Dendritic cell treated with granulocyte-macrophage colony-stimulating factor and Interleukin-4, amounts not matched to agents 40 ng/mL and 50 ng/mL, for 4 days (primary cell): ENCODE measurements around the gene BMAL1.

Experiments
- H3K27ac Mint-ChIP-seq: one replicate; pipeline ENCODE4 v1.8.0; 2022; ENCODE audit warnings: mild to moderate bottlenecking, mixed read lengths
- H3K27me3 Mint-ChIP-seq: one replicate; pipeline ENCODE4 v1.8.0; 2022; ENCODE audit warnings: mild to moderate bottlenecking, mixed read lengths
- H3K36me3 Mint-ChIP-seq: one replicate; pipeline ENCODE4 v1.8.0; 2022; ENCODE audit warnings: low read depth, mixed read lengths
- H3K4me1 Mint-ChIP-seq: one replicate; pipeline ENCODE4 v1.8.0; 2022; ENCODE audit warnings: low read depth, mixed read lengths
- H3K4me3 Mint-ChIP-seq: one replicate; pipeline ENCODE4 v1.8.0; 2022; ENCODE audit warnings: mild to moderate bottlenecking, moderate library complexity, mixed read lengths
- H3K9me3 Mint-ChIP-seq: one replicate; pipeline ENCODE4 v1.8.0; 2022; ENCODE audit warnings: mixed read lengths
- intact Hi-C: fragments of 100-400 bp; cut with micrococcal nuclease; formaldehyde crosslinking; loops from one replicate; pipeline ENCODE4 v1.15.0; 2022

The BMAL1 gene

DNA sequence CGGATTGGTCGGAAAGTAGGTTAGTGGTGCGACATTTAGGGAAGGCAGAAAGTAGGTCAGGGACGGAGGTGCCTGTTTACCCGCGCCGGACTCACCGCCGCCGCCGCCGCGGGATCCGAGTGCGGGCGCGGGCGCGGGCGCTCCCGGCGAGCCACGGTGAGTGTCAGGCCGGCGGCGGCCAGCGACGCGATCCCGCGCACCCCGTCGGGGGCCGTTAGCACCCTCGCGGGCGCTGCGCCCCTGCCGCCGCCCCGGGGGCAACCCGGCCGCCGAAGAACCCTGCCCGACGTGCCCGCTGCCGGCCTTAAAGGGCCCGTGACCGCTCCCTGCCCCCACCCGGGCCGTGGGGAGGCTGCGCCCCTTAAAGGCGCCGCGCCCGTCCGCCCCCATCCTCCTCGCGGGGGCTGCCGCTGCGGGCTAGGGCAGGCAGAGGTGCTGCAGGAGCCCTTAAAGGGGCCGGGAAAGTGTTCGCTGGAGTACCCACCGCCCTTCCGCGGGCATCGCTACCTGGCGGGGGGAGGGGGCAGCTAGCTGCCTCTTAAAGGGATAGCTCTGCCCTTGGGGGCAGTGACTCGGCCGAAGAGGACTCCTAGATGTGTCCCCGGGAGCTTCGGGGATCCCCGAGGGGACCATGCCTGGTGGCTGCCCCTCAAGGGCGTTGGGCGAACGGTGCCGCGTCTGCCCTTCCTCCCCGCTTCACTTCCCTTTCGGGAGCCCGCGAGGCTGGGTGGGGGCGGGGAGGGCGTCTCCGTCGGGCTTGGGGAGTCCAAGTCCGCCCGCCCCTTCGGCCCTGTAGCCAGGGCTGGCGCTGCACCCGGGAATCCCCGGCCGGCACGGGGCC is at the start of gene BMAL1:
BMAL1 (plus strand) TSS at position 23 of the 841 bp plus-strand sequence. CDS start 76,519 bp downstream, outside the sequence.
- H3K27me3 Mint-ChIP-seq: peaks cover 33% of the 10 kb centered on the region
- H3K9me3 Mint-ChIP-seq: no peaks in the 10 kb centered on the region
- H3K4me3 Mint-ChIP-seq: peak within 1 kb of the TSS; percentile 86
- intact Hi-C loops: loop anchor here (1.0 to 5.0 kb wide), 4 partner anchors 25 to 185 kb away; partner anchors contain the start of gene BTBD10
- peaks cover 43% of the 10 kb centered on the region for H3K36me3 Mint-ChIP-seq
- H3K27ac Mint-ChIP-seq: peak within 1 kb of the TSS; percentile 74
- peaks cover 52% of the 10 kb centered on the region for H3K4me1 Mint-ChIP-seq

DNA sequence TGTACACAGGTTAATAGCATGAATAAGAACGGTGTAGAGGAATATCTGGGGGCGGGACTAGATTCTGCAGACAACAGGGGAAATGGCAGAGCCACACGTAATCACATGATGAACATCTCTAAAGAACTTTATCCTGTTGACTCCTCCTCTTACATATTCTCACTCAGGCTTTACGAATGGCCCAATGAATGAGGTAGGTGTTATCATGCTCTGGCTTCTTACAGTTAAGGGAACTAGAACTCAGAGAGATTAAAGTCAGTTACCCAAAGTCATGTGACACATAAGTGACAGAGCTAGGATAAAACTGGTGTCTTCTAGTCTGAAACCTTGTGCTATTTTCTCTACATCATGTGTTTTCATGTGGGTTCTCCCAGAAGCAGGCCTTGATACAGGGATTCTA is 49.0 kb upstream of the BMAL1 start:
- Mint-ChIP-seq H3K27ac (peak overlapping the region; percentile 34), H3K4me1 (peaks cover 9% of the 10 kb centered on the region), H3K4me3 (no peak overlapping the region), H3K9me3 (no peaks in the 10 kb centered on the region), H3K36me3 (no peaks in the 10 kb centered on the region), H3K27me3 (peaks cover 12% of the 10 kb centered on the region)
- intact Hi-C loops: no loop called here

DNA sequence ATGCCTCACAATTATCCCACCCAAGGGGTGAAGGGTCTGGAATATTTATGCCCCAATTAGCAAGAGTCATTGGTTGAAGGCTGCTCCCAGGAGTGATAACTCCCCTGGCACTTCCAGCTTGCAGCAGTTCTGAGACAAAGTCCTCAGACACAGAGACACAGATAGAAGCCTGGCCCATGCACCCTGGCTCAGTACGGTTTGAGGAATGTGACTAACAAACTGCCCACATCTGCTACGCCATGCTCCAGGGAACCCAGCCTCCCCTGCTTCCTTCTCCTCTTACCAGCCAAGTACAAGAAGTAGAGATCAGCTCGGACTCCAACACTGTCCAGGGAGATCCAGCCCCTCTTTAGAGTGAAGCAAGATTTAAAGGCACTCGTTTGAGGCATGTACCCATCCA is 48.5 kb upstream of the BMAL1 start:
- Mint-ChIP-seq H3K27me3 (peaks cover 12% of the 10 kb centered on the region), H3K4me3 (no peak overlapping the region)

GRCh38 chr11:13229711-13230318 is 47.8 kb upstream of the BMAL1 start:
- intact Hi-C loops: no loop called here
- H3K9me3 Mint-ChIP-seq: no peaks in the 10 kb centered on the region
- no peak overlapping the region for H3K4me3 Mint-ChIP-seq
- H3K27ac Mint-ChIP-seq: no peak overlapping the region
- H3K36me3 Mint-ChIP-seq: no peaks in the 10 kb centered on the region
- H3K27me3 Mint-ChIP-seq: peaks cover 12% of the 10 kb centered on the region
- H3K4me1 Mint-ChIP-seq: peaks cover 9% of the 10 kb centered on the region

More for the DNA sequence above, 48.5 kb upstream of the BMAL1 start:
- intact Hi-C loops: no loop called here
- peak overlapping the region; percentile 34 for H3K27ac Mint-ChIP-seq
- H3K9me3 Mint-ChIP-seq: no peaks in the 10 kb centered on the region
- H3K36me3 Mint-ChIP-seq: no peaks in the 10 kb centered on the region
- peaks cover 9% of the 10 kb centered on the region for H3K4me1 Mint-ChIP-seq

- Mint-ChIP-seq H3K4me3 (no peak overlapping the region), H3K27ac (no peak overlapping the region), H3K9me3 (peaks cover 9% of the 10 kb centered on the region), H3K27me3 (peaks cover 12% of the 10 kb centered on the region), H3K36me3 (no peaks in the 10 kb centered on the region), H3K4me1 (peaks cover 20% of the 10 kb centered on the region)
- intact Hi-C loops: no loop called here
These were observed 44.3 kb upstream of the BMAL1 start for GRCh38 chr11:13233173-13233745.

- peaks cover 9% of the 10 kb centered on the region for H3K9me3 Mint-ChIP-seq
- no peak overlapping the region for H3K27ac Mint-ChIP-seq
- intact Hi-C loops: no loop called here
- H3K27me3 Mint-ChIP-seq: peaks cover 11% of the 10 kb centered on the region
- no peaks in the 10 kb centered on the region for H3K36me3 Mint-ChIP-seq
- H3K4me3 Mint-ChIP-seq: no peak overlapping the region
- peaks cover 19% of the 10 kb centered on the region for H3K4me1 Mint-ChIP-seq
These were observed 41.7 kb upstream of the BMAL1 start for GRCh38 chr11:13235895-13236294.

- H3K9me3 Mint-ChIP-seq: peaks cover 9% of the 10 kb centered on the region
- intact Hi-C loops: no loop called here
- H3K4me3 Mint-ChIP-seq: no peak overlapping the region
- H3K4me1 Mint-ChIP-seq: peaks cover 19% of the 10 kb centered on the region
- no peak overlapping the region for H3K27ac Mint-ChIP-seq
- H3K27me3 Mint-ChIP-seq: peaks cover 8% of the 10 kb centered on the region
- H3K36me3 Mint-ChIP-seq: no peaks in the 10 kb centered on the region
These were observed 41.0 kb upstream of the BMAL1 start for GRCh38 chr11:13236626-13237025.

- peaks cover 8% of the 10 kb centered on the region for H3K27me3 Mint-ChIP-seq
- no peak overlapping the region for H3K4me3 Mint-ChIP-seq
- intact Hi-C loops: loop anchor here (1.0 to 2.0 kb wide), 3 partner anchors 27 to 273 kb away; no protein-coding TSS in a partner anchor
- peaks cover 19% of the 10 kb centered on the region for H3K4me1 Mint-ChIP-seq
- H3K9me3 Mint-ChIP-seq: peaks cover 9% of the 10 kb centered on the region
- H3K36me3 Mint-ChIP-seq: no peaks in the 10 kb centered on the region
- H3K27ac Mint-ChIP-seq: no peak overlapping the region
These were observed 39.8 kb upstream of the BMAL1 start for GRCh38 chr11:13237761-13238160.

DNA sequence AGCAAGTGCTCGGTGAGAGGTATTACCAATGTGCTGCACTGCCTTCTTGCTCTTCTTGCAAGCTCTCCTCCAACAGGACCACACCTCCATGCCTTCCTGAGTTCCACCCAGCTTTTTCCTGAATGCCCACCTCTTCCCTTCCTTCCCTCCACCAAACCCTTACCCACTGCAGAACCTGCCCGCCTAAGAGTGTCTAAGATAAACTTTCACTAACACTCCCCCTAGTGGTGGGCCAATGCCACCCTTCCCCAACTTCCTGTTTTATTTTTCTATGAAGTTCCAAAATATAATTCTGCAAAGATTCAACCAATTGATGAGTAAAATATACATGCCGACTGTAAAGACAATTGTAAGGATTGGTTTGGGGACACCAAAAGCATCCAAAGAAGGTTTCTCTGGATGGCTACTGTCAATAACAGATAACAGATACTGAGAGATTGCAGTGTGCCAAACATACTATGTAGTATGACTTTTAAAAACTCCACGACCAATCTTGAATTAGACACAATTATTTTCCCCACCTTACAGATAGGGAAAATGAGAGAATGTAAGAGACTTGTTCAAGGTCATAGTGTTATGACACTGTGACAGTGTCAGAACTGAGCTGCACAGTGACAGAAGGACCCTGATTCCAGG is 38.6 kb upstream of the BMAL1 start:
- H3K27me3 Mint-ChIP-seq: peaks cover 12% of the 10 kb centered on the region
- H3K36me3 Mint-ChIP-seq: no peaks in the 10 kb centered on the region
- H3K27ac Mint-ChIP-seq: no peak overlapping the region
- intact Hi-C loops: loop anchor here (1.0 to 2.0 kb wide), 4 partner anchors 29 to 274 kb away; no protein-coding TSS in a partner anchor
- H3K4me3 Mint-ChIP-seq: peak overlapping the region; percentile 32
- peaks cover 9% of the 10 kb centered on the region for H3K9me3 Mint-ChIP-seq
- peaks cover 19% of the 10 kb centered on the region for H3K4me1 Mint-ChIP-seq

GRCh38 chr11:13242564-13242963 is 35.0 kb upstream of the BMAL1 start:
- Mint-ChIP-seq H3K4me3 (no peak overlapping the region), H3K36me3 (no peaks in the 10 kb centered on the region), H3K9me3 (no peaks in the 10 kb centered on the region), H3K27ac (no peak overlapping the region), H3K27me3 (peaks cover 28% of the 10 kb centered on the region), H3K4me1 (peaks cover 10% of the 10 kb centered on the region)
- intact Hi-C loops: no loop called here

DNA sequence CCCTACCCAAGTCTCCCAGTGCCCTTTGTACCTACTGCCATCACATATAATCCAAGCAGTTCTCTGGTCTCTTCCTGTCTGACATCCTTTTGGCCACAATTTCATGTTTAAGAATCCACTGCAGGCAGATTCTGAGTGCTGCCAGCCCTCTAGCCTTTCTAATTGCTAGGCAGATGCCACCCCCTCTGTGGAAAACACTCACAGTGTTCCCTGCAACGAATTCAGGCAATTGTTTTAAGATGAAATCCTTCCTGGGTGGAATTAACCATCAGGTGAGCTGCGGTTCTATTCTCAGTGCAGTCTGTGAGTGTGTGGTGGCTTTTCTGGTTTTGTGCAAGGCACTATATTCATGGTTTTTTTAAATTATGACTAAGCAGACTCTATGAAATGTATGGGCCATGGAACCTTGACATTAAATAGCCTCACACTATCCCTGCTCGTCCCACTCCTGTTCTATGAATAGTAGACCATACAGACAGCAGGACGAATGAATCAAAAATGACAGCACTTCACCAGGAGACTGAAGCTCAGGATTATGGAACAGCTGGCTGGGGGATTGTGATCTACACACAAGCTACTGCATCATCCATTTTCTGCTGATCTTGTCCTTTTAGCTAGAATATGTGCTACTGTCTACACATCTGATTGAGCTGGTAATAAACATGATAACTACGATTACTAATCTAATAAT is 29.8 kb upstream of the BMAL1 start:
- peaks cover 25% of the 10 kb centered on the region for H3K27me3 Mint-ChIP-seq
- H3K4me3 Mint-ChIP-seq: no peak overlapping the region
- H3K9me3 Mint-ChIP-seq: no peaks in the 10 kb centered on the region
- no peak overlapping the region for H3K27ac Mint-ChIP-seq
- H3K36me3 Mint-ChIP-seq: no peaks in the 10 kb centered on the region
- H3K4me1 Mint-ChIP-seq: no peaks in the 10 kb centered on the region
- intact Hi-C loops: no loop called here

DNA sequence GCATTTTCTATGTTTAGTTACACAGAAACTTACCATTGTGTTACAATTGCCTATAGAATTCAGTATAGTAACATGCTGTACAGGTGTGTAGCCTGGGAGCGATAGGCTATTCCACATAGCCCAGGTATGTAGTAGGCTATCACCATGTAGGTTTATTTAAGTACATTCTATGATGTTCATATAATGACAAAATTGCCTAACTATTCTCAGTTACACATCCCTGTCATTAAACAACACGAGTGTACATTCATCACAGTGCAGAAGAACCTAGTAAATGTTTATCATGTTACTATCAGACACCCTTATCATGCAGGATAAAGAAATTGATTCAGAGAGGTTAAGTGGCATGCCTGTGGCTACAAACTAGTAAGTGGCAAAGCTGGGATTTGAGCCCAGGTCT is 28.4 kb upstream of the BMAL1 start:
- intact Hi-C loops: no loop called here
- no peak overlapping the region for H3K4me3 Mint-ChIP-seq

DNA sequence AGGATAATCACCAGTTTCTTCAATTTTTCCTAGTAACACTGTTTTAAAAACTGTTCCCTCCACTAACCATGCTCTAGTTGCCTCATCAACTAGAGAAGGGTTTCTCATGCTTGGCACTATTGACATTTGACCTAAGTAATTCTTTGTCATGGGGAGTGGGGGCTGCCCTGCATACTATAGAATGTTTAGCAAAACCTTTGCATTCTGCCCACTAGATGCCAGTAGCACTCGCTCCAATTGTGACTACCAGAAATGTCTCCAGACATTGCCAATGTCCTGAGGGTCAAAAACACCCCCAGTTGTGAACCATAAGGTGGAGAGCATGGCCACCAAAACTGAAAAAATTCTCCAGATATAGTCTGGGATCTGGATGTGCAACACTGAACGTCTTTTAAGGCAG is 27.6 kb upstream of the BMAL1 start:
- no peaks in the 10 kb centered on the region for H3K36me3 Mint-ChIP-seq
- H3K27me3 Mint-ChIP-seq: peaks cover 12% of the 10 kb centered on the region
- intact Hi-C loops: loop anchor here (5.0 kb wide), 1 partner anchor 92 kb away; no protein-coding TSS in a partner anchor
- H3K9me3 Mint-ChIP-seq: no peaks in the 10 kb centered on the region
- H3K27ac Mint-ChIP-seq: no peak overlapping the region
- no peaks in the 10 kb centered on the region for H3K4me1 Mint-ChIP-seq
- H3K4me3 Mint-ChIP-seq: no peak overlapping the region

More for the DNA sequence above, 28.4 kb upstream of the BMAL1 start:
- Mint-ChIP-seq H3K27ac (no peak overlapping the region), H3K36me3 (no peaks in the 10 kb centered on the region), H3K4me1 (no peaks in the 10 kb centered on the region), H3K9me3 (no peaks in the 10 kb centered on the region), H3K27me3 (peaks cover 17% of the 10 kb centered on the region)
